Measurements from ENCODE around the gene DLG2.

DLG2 gene

DNA sequence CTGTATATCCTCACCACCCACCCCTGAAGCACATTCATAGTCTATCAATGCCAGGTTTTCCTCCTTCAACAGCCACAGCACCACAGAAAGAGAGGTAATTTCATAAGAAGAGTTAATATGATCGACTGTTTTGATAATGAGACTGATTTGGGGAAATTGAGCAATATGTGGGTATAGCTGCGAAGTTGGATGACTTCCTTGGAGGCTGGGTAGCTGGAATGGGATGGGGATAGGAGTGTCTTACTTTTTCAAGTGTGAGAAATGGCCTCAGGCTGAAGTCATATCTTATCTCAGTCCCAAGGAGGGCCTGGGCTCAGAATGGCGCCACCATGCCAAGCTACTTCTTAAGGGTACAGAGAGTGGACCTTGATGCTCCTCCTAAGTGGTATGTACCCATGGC lies 2153.4 kb downstream of the DLG2 start:
- H3K9me3 ChIP-seq (ENCODE audit: control insufficient read depth, low read length): no peaks in the 10 kb centered on the region
- no peaks in the 10 kb centered on the region for H3K36me3 ChIP-seq (ENCODE audit: control insufficient read depth, insufficient read depth, low read length)
- no peak for DNase-seq
- no peak overlapping the region for H3K4me3 ChIP-seq (ENCODE audit: insufficient read depth, low read depth, low read length, poor library complexity, severe bottlenecking)
- no peaks in the 10 kb centered on the region for H3K4me1 ChIP-seq (ENCODE audit: control insufficient read depth, insufficient read depth, low read length, poor library complexity, severe bottlenecking)
- H3K27ac ChIP-seq (ENCODE audit: insufficient read depth, low read length, poor library complexity, severe bottlenecking): no peak overlapping the region
- H3K27me3 ChIP-seq (replicated peaks; ENCODE audit: control insufficient read depth, insufficient read depth, low read length, poor library complexity, severe bottlenecking): no peaks in the 10 kb centered on the region

DNA sequence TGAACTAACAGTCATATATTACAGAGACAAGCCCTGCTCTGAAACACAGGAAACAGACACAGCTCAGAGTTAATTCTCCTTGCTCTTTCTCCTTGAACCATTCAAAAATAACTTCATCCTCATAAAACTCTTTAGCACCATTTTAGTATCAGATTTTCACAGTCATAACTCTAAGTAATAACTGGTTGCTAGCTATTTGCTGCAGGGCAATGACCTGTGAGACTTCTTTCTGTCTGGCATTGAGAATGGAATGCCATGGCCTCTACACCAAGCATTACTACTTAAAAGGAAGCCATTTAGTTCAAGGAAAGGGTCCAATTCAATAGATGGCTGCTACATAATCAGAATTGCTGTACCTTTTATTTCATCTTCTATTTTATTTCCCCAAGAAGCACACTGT lies 2154.3 kb downstream of the DLG2 start:
- DNase-seq: no peak
- Histone ChIP-seq H3K27me3 (replicated peaks; ENCODE audit: control insufficient read depth, insufficient read depth, low read length, poor library complexity, severe bottlenecking) (no peaks in the 10 kb centered on the region), H3K9me3 (ENCODE audit: control insufficient read depth, low read length) (no peaks in the 10 kb centered on the region), H3K4me1 (ENCODE audit: control insufficient read depth, insufficient read depth, low read length, poor library complexity, severe bottlenecking) (no peaks in the 10 kb centered on the region), H3K27ac (ENCODE audit: insufficient read depth, low read length, poor library complexity, severe bottlenecking) (no peak overlapping the region), H3K4me3 (ENCODE audit: insufficient read depth, low read depth, low read length, poor library complexity, severe bottlenecking) (no peak overlapping the region), H3K36me3 (ENCODE audit: control insufficient read depth, insufficient read depth, low read length) (no peaks in the 10 kb centered on the region)

DNA sequence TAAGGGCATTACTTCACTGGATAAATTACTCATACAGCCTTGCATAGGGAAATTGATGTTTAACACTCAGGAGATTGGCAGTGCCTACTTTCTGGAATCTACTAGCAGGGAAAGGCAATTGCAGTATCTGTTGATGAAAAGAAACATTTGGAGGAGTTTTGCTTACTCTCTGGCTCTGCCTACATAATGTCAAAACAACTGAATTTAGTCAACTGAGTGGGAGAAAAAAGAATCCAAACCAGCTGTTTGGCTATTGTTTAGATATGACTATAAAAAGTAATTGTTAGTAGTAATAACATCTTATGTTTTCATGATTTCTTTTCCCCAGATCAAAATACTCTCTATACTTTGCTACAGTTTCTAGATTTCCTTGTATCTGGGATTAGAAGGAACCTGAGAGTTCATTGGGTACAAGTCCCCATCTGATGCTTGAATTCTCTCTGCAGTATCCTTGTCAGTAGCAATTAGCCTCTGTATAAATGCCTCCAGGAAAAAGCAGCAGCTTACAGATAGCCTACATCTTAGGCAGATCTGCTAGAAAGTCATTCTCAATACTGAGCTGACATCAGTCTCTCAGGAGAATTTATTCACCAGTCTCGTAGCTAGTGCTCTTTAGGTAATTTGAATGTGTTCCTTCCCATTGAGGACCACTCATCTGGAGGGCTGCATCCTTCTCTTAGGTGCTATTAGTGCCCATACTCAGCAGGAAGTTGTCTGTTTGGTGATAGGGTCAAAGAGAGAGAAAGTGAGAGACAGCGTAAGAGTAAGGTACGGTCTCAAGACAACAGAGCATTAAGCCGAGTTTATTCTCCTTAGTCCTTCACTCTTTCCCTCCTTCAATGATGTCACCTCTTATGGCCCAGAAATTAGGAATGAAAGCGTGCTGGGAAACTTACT lies 2155.1 kb downstream of the DLG2 start:
- H3K27ac ChIP-seq (ENCODE audit: insufficient read depth, low read length, poor library complexity, severe bottlenecking): no peak overlapping the region
- H3K4me3 ChIP-seq (ENCODE audit: insufficient read depth, low read depth, low read length, poor library complexity, severe bottlenecking): no peak overlapping the region
- H3K9me3 ChIP-seq (ENCODE audit: control insufficient read depth, low read length): no peaks in the 10 kb centered on the region
- H3K4me1 ChIP-seq (ENCODE audit: control insufficient read depth, insufficient read depth, low read length, poor library complexity, severe bottlenecking): no peaks in the 10 kb centered on the region
- no peaks in the 10 kb centered on the region for H3K36me3 ChIP-seq (ENCODE audit: control insufficient read depth, insufficient read depth, low read length)
- H3K27me3 ChIP-seq (replicated peaks; ENCODE audit: control insufficient read depth, insufficient read depth, low read length, poor library complexity, severe bottlenecking): no peaks in the 10 kb centered on the region
- no peak for DNase-seq

DNA sequence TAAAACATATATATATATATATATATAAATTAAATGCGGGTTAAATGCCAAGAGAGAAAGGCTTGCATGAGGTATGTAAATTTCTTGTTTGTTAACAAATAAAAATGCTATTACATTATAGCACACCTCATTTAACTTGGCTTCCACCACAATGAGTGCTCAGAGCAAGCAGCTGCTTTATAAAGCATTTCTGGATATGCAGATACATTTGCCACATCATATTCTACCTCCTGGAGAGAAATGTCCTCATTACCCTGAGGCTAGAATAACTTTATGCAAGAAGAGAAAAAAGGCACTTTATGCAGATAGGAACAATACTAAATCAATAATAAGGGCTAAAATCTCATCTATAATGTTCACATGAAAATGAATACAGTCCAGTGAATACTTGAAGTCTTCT lies 2159.3 kb downstream of the DLG2 start:
- no peaks in the 10 kb centered on the region for H3K27me3 ChIP-seq (replicated peaks; ENCODE audit: control insufficient read depth, insufficient read depth, low read length, poor library complexity, severe bottlenecking)
- H3K9me3 ChIP-seq (ENCODE audit: control insufficient read depth, low read length): no peaks in the 10 kb centered on the region
- H3K36me3 ChIP-seq (ENCODE audit: control insufficient read depth, insufficient read depth, low read length): no peaks in the 10 kb centered on the region
- no peak overlapping the region for H3K27ac ChIP-seq (ENCODE audit: insufficient read depth, low read length, poor library complexity, severe bottlenecking)
- H3K4me1 ChIP-seq (ENCODE audit: control insufficient read depth, insufficient read depth, low read length, poor library complexity, severe bottlenecking): no peaks in the 10 kb centered on the region
- H3K4me3 ChIP-seq (ENCODE audit: insufficient read depth, low read depth, low read length, poor library complexity, severe bottlenecking): no peak overlapping the region
- DNase-seq: no peak

DNA sequence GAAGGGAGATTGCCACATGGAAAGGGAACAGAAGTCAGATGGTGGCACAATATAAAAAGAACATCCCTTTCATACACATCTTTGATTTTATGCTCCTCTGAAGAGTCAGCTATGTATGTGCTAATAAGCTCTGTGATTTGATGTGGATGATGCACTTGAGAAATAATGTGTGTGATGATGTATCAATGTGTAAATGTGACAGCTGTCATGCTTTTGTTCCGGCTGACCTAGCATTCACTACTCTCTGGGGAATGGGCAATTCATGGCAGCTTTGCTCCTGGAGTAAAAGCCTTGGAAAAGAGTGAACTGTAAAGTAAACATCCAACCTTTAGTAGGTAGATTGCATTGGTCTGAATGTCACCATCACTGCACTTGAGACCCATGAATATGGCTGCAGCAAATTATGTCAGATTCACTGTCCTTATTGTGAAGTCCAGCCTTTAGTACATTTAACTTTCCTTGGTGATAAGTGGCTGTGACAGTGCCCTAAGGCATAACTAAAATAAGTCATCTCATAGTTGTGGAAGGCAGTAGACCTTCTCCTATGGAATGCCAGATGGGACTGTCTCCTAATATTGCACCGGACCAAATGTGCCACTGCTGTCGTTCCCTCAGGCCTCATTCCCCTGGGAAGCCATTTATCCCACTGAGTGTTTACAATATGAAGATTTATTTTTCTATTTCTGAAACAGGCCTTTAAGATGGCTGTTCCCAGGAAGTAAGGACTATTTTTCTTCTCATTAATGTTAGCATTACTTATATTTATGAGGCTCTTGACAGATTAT lies 2162.8 kb downstream of the DLG2 start:
- Histone ChIP-seq H3K4me1 (ENCODE audit: control insufficient read depth, insufficient read depth, low read length, poor library complexity, severe bottlenecking) (no peaks in the 10 kb centered on the region), H3K9me3 (ENCODE audit: control insufficient read depth, low read length) (no peaks in the 10 kb centered on the region), H3K27me3 (replicated peaks; ENCODE audit: control insufficient read depth, insufficient read depth, low read length, poor library complexity, severe bottlenecking) (no peaks in the 10 kb centered on the region), H3K36me3 (ENCODE audit: control insufficient read depth, insufficient read depth, low read length) (no peaks in the 10 kb centered on the region), H3K27ac (ENCODE audit: insufficient read depth, low read length, poor library complexity, severe bottlenecking) (no peak overlapping the region), H3K4me3 (ENCODE audit: insufficient read depth, low read depth, low read length, poor library complexity, severe bottlenecking) (no peak overlapping the region)
- no peak for DNase-seq

DNA sequence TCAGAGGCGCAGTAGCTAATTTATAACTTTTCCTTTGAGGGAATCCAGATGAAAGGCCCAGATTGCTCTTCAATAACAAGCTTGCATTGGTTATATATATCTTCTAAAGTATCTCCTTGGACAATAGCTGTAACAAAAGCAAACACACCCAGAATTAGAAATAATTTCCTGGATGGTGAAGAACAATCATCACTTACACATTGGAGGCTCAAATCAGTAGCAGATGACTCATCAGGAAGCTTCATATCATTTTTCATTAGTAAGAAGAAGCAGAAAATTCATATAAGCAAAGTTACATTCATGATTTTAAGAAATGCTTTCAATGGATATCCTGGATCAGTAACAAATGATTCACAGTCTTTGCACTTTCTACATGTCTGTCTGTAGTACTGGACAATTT lies 2167.3 kb downstream of the DLG2 start:
- Histone ChIP-seq H3K9me3 (ENCODE audit: control insufficient read depth, low read length) (no peaks in the 10 kb centered on the region), H3K4me1 (ENCODE audit: control insufficient read depth, insufficient read depth, low read length, poor library complexity, severe bottlenecking) (no peaks in the 10 kb centered on the region), H3K27ac (ENCODE audit: insufficient read depth, low read length, poor library complexity, severe bottlenecking) (no peak overlapping the region), H3K36me3 (ENCODE audit: control insufficient read depth, insufficient read depth, low read length) (no peaks in the 10 kb centered on the region), H3K27me3 (replicated peaks; ENCODE audit: control insufficient read depth, insufficient read depth, low read length, poor library complexity, severe bottlenecking) (no peaks in the 10 kb centered on the region), H3K4me3 (ENCODE audit: insufficient read depth, low read depth, low read length, poor library complexity, severe bottlenecking) (no peak overlapping the region)
- no peak for DNase-seq

DNA sequence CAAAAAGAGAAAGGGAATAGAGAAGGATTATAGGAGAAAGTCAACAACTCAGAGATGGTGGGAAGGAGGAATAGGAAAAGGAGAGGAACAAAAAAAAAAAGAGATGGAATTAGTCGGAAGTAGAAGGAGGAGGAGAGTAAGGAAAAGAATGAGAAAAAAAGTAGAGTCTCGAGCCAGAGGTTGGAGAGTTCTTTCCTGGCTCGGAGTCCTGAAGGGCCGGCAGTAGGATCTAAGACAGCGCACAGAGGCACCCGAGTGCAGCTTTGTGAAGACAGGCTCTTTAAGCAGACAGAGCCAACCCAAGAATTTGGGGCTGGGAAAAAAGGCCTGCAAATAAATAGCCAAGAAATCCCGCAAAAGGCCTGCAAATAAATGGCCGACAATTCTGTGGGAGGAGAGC lies 2170.6 kb downstream of the DLG2 start:
- Histone ChIP-seq H3K9me3 (ENCODE audit: control insufficient read depth, low read length) (no peaks in the 10 kb centered on the region), H3K27ac (ENCODE audit: insufficient read depth, low read length, poor library complexity, severe bottlenecking) (no peak overlapping the region), H3K36me3 (ENCODE audit: control insufficient read depth, insufficient read depth, low read length) (no peaks in the 10 kb centered on the region), H3K27me3 (replicated peaks; ENCODE audit: control insufficient read depth, insufficient read depth, low read length, poor library complexity, severe bottlenecking) (no peaks in the 10 kb centered on the region), H3K4me3 (ENCODE audit: insufficient read depth, low read depth, low read length, poor library complexity, severe bottlenecking) (no peak overlapping the region), H3K4me1 (ENCODE audit: control insufficient read depth, insufficient read depth, low read length, poor library complexity, severe bottlenecking) (no peaks in the 10 kb centered on the region)
- DNase-seq: no peak

DNA sequence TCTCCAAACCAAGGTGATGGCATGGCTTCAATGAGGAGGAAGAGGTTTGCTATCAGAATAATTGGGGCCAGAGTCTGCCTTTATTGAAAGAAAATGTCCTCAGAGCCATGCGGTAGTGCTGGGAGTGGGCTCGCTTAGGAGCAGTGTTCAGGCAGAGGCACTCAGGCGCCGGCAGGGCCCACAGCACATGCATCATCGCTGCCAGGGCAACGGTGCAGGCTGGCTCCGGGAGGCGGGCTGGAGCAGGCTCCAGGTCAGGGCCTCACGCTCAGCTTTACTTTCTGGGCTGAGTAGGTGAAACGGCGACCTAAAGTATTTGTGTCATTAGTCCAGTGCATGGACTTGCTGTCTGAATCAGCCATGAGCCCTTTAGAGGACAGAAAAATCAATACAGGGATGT lies 2171.1 kb downstream of the DLG2 start:
- no peaks in the 10 kb centered on the region for H3K36me3 ChIP-seq (ENCODE audit: control insufficient read depth, insufficient read depth, low read length)
- no peaks in the 10 kb centered on the region for H3K4me1 ChIP-seq (ENCODE audit: control insufficient read depth, insufficient read depth, low read length, poor library complexity, severe bottlenecking)
- H3K4me3 ChIP-seq (ENCODE audit: insufficient read depth, low read depth, low read length, poor library complexity, severe bottlenecking): no peak overlapping the region
- H3K27ac ChIP-seq (ENCODE audit: insufficient read depth, low read length, poor library complexity, severe bottlenecking): no peak overlapping the region
- no peaks in the 10 kb centered on the region for H3K9me3 ChIP-seq (ENCODE audit: control insufficient read depth, low read length)
- no peaks in the 10 kb centered on the region for H3K27me3 ChIP-seq (replicated peaks; ENCODE audit: control insufficient read depth, insufficient read depth, low read length, poor library complexity, severe bottlenecking)
- DNase-seq: no peak

DNA sequence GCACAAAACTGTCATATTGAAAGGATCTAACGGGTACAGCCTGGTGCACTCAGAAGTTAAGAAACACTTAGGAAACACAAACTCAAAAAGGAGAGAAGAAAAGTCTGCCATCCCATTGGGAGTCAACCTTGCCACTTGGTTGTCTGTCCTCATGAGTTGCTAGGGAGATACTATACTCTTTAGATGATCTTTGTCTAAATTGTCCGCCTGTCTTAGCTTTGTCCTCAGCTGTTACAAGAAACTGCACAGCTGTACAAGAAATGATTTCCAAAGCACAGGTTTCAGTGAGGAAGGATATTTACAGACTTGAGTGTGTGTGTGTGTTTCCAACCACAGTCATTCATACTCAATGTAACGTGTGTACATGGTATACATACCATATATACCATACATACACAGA lies 2171.8 kb downstream of the DLG2 start:
- Histone ChIP-seq H3K4me3 (ENCODE audit: insufficient read depth, low read depth, low read length, poor library complexity, severe bottlenecking) (no peak overlapping the region), H3K4me1 (ENCODE audit: control insufficient read depth, insufficient read depth, low read length, poor library complexity, severe bottlenecking) (no peaks in the 10 kb centered on the region), H3K36me3 (ENCODE audit: control insufficient read depth, insufficient read depth, low read length) (no peaks in the 10 kb centered on the region), H3K27ac (ENCODE audit: insufficient read depth, low read length, poor library complexity, severe bottlenecking) (no peak overlapping the region), H3K9me3 (ENCODE audit: control insufficient read depth, low read length) (no peaks in the 10 kb centered on the region), H3K27me3 (replicated peaks; ENCODE audit: control insufficient read depth, insufficient read depth, low read length, poor library complexity, severe bottlenecking) (no peaks in the 10 kb centered on the region)
- DNase-seq: no peak

DNA sequence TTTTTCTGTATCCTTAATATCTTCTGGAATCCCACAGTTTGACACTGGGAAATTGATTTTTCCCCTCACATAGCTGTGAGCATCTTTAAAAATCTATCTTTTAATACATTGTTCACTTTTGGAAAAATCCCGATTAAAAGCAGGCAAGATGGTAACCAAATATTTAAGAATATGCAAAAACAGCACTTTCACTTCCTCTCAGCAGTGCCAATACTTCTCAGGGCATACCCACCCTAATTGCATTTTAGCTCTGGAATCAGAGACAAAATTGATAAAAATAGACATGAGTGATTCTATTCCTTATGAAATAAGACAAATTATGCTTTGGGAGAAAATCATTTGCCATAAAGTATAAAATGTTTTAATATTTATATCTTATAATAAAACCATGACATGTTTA lies 2172.5 kb downstream of the DLG2 start:
- H3K36me3 ChIP-seq (ENCODE audit: control insufficient read depth, insufficient read depth, low read length): no peaks in the 10 kb centered on the region
- no peaks in the 10 kb centered on the region for H3K27me3 ChIP-seq (replicated peaks; ENCODE audit: control insufficient read depth, insufficient read depth, low read length, poor library complexity, severe bottlenecking)
- DNase-seq: no peak
- no peak overlapping the region for H3K27ac ChIP-seq (ENCODE audit: insufficient read depth, low read length, poor library complexity, severe bottlenecking)
- no peaks in the 10 kb centered on the region for H3K9me3 ChIP-seq (ENCODE audit: control insufficient read depth, low read length)
- no peak overlapping the region for H3K4me3 ChIP-seq (ENCODE audit: insufficient read depth, low read depth, low read length, poor library complexity, severe bottlenecking)
- H3K4me1 ChIP-seq (ENCODE audit: control insufficient read depth, insufficient read depth, low read length, poor library complexity, severe bottlenecking): no peaks in the 10 kb centered on the region

All from effector memory CD4-positive, alpha-beta T cell (primary cell).